Measurements from ENCODE around the gene CMTM4. TPM values are rescaled to one million over a fixed set of nuclear protein-coding genes. Genes with fewer than 3 reads are reported as not detected.

CMTM4 gene
- total and polyA plus RNA-seq, 4 donors, result 24.3 to 78.0 (median 32.0) TPM

- ATAC-seq (ENCODE audit: insufficient read depth, low FRiP score) (no peak), DNase-seq (no peak)
- Histone ChIP-seq H3K36me3 (ENCODE audit: control insufficient read depth in 4 of 4, insufficient read depth in 4 of 4, low read length in 4 of 4) (no peaks in the 10 kb centered on the region), H3K9ac (ENCODE audit: insufficient read depth in 1 of 2, low read length in 2 of 2) (no peak overlapping the region), H3K9me3 (ENCODE audit: control insufficient read depth in 4 of 4, insufficient read depth in 3 of 4, low read length in 3 of 4) (no peaks in the 10 kb centered on the region), H3K27ac (ENCODE audit: low read depth in 1 of 2, low read length in 1 of 2) (no peak overlapping the region), H3K27me3 (ENCODE audit: control insufficient read depth in 3 of 3, insufficient read depth in 3 of 3, low read length in 2 of 3) (no peaks in the 10 kb centered on the region), H3K4me3 (no peak overlapping the region), H3K4me1 (ENCODE audit: control insufficient read depth in 5 of 5, insufficient read depth in 5 of 5, low read length in 5 of 5) (peaks cover 0 to 7% (median 0%) of the 10 kb centered on the region in 5 donors)
- no peak for TF ChIP-seq CTCF (IDR thresholded peaks at IDR 0.05; ENCODE audit: control extremely low read depth, extremely low read depth)
- 91 to 94% methylated on average over 2 of the region's 2 CpGs for WGBS, 2 donors
These were observed 5.0 kb upstream of the CMTM4 start for GRCh38 chr16:66701516-66701915.

GRCh38 chr16:66701026-66701425, 4.5 kb upstream of the CMTM4 start:
- 57 to 81% methylated on average over 2 of the region's 2 CpGs for WGBS, 2 donors
- Histone ChIP-seq H3K27me3 (ENCODE audit: control insufficient read depth in 3 of 3, insufficient read depth in 3 of 3, low read length in 2 of 3) (no peaks in the 10 kb centered on the region), H3K4me1 (ENCODE audit: control insufficient read depth in 5 of 5, insufficient read depth in 5 of 5, low read length in 5 of 5) (peaks cover 0 to 4% (median 0%) of the 10 kb centered on the region in 5 donors), H3K9me3 (ENCODE audit: control insufficient read depth in 4 of 4, insufficient read depth in 3 of 4, low read length in 3 of 4) (no peaks in the 10 kb centered on the region), H3K9ac (ENCODE audit: insufficient read depth in 1 of 2, low read length in 2 of 2) (no peak overlapping the region), H3K27ac (ENCODE audit: low read depth in 1 of 2, low read length in 1 of 2) (no peak overlapping the region), H3K4me3 (no peak overlapping the region), H3K36me3 (ENCODE audit: control insufficient read depth in 4 of 4, insufficient read depth in 4 of 4, low read length in 4 of 4) (no peaks in the 10 kb centered on the region)
- ATAC-seq (ENCODE audit: insufficient read depth, low FRiP score), result no peak
- peak in 1 of 3 donors; percentile 37 for DNase-seq
- no peak for TF ChIP-seq CTCF (IDR thresholded peaks at IDR 0.05; ENCODE audit: control extremely low read depth, extremely low read depth)

- no peak for DNase-seq
- WGBS, 2 donors, result 64 to 80% methylated on average over 1 of the region's 1 CpG
- Histone ChIP-seq H3K9ac (ENCODE audit: insufficient read depth in 1 of 2, low read length in 2 of 2) (no peak overlapping the region), H3K36me3 (ENCODE audit: control insufficient read depth in 4 of 4, insufficient read depth in 4 of 4, low read length in 4 of 4) (no peaks in the 10 kb centered on the region), H3K4me1 (ENCODE audit: control insufficient read depth in 5 of 5, insufficient read depth in 5 of 5, low read length in 5 of 5) (peaks cover 0 to 12% (median 8%) of the 10 kb centered on the region in 5 donors), H3K4me3 (no peak overlapping the region), H3K9me3 (ENCODE audit: control insufficient read depth in 4 of 4, insufficient read depth in 3 of 4, low read length in 3 of 4) (no peaks in the 10 kb centered on the region), H3K27ac (ENCODE audit: low read depth in 1 of 2, low read length in 1 of 2) (no peak overlapping the region), H3K27me3 (ENCODE audit: control insufficient read depth in 3 of 3, insufficient read depth in 3 of 3, low read length in 2 of 3) (no peaks in the 10 kb centered on the region)
- TF ChIP-seq CTCF (IDR thresholded peaks at IDR 0.05; ENCODE audit: control extremely low read depth, extremely low read depth), result no peak
- ATAC-seq (ENCODE audit: insufficient read depth, low FRiP score), result no peak
These were observed 3.4 kb upstream of the CMTM4 start for GRCh38 chr16:66699898-66700297.

DNA sequence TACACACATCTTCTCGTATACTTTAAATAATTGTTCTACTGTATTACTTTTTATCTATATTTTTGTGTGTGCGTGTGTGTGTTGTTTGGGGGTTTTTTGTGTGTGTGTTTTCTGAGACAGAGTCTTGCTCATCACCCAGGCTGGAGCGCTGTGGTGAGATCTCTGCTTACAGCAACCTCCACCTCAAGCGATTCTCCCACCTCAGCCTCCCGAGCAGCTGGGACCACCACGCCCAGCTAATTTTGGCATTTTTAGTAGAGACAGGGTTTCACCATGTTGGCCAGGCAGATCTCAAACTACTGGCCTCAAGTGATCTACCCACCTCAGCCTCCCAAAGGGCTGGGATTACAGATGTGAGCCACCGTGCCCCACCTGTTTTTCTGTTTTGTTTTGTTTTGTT, 1.5 kb upstream of the CMTM4 start:
- Histone ChIP-seq H3K36me3 (ENCODE audit: control insufficient read depth in 4 of 4, insufficient read depth in 4 of 4, low read length in 4 of 4) (no peaks in the 10 kb centered on the region), H3K27ac (ENCODE audit: low read depth in 1 of 2, low read length in 1 of 2) (no peak overlapping the region), H3K4me1 (ENCODE audit: control insufficient read depth in 5 of 5, insufficient read depth in 5 of 5, low read length in 5 of 5) (peaks cover 0 to 15% (median 9%) of the 10 kb centered on the region in 5 donors), H3K27me3 (ENCODE audit: control insufficient read depth in 3 of 3, insufficient read depth in 3 of 3, low read length in 2 of 3) (no peaks in the 10 kb centered on the region), H3K4me3 (no peak overlapping the region), H3K9me3 (ENCODE audit: control insufficient read depth in 4 of 4, insufficient read depth in 3 of 4, low read length in 3 of 4) (no peaks in the 10 kb centered on the region), H3K9ac (ENCODE audit: insufficient read depth in 1 of 2, low read length in 2 of 2) (no peak overlapping the region)
- no peak for DNase-seq
- no peak for TF ChIP-seq CTCF (IDR thresholded peaks at IDR 0.05; ENCODE audit: control extremely low read depth, extremely low read depth)
- no peak for ATAC-seq (ENCODE audit: insufficient read depth, low FRiP score)
- 85 to 91% methylated on average over 7 of the region's 7 CpGs for WGBS, 2 donors

All from lung (tissue), 12 donors.